GM12878 (cell line): ENCODE data around the gene THTPA. TPM values are rescaled to one million over a fixed set of nuclear protein-coding genes. Genes with fewer than 3 reads are reported as not detected.

Experiments used
- ATAC-seq: fragments of 200-7000 bp; cut with Tn5 transposase; 3 replicates; pipeline ENCODE4 v1.9.1; 2020; ENCODE audit warnings: mild to moderate bottlenecking, moderate library complexity
- BruUV-seq: library from RNA; stranded (reverse); fragments of 400-500 nt; replicated peaks from 2 replicates; lab custom pipeline; 2021; lab: Mats Ljungman, UMichigan
- CTCF ChIA-PET: fragments of 300-600 bp; sonication (Branson Sonifier 250); formaldehyde crosslinking; extraction: SDS; loops from one replicate; lab custom pipeline; 2021; ENCODE audit warnings: inconsistent platforms; lab: Yijun Ruan, JAX
- POLR2A ChIA-PET: fragments of 350-600 bp; formaldehyde crosslinking; extraction: SDS; loops from one replicate; lab custom pipeline; 2021; ENCODE audit warnings: inconsistent platforms; lab: Charles Lee
- RAD21 ChIA-PET: fragments of 300-600 bp; sonication (Branson Sonifier 250); formaldehyde crosslinking; loops from one replicate; lab custom pipeline; 2023; ENCODE audit warnings: antibody characterized with exemption; ENCODE audit not compliant: unreplicated experiment; lab: Charles Lee
- SMC1A ChIA-PET: fragments of 300-600 bp; sonication (Branson Sonifier 250); formaldehyde crosslinking; loops from one replicate; lab custom pipeline; 2023; ENCODE audit not compliant: unreplicated experiment, uncharacterized antibody; lab: Charles Lee
- DNase-seq: peaks from one replicate; pipeline ENCODE4 v3.0.0-alpha.2; 2011; ENCODE audit warnings: low read depth, low spot score
- FAIRE-seq: peaks from 3 replicates; lab custom pipeline; 2011; peaks lifted over from hg19 to GRCh38; lab: Jason Lieb, UNC
- H2AFZ ChIP-seq: 2 replicates; pipeline ENCODE4 v1.6.0; 2011; ENCODE audit warnings: low read depth, low read length, control low read depth; ENCODE audit not compliant: control insufficient read depth
- H3K27ac ChIP-seq: 2 replicates; pipeline ENCODE4 v1.5.1; 2011; ENCODE audit warnings: control low read depth; ENCODE audit not compliant: control insufficient read depth, insufficient read depth
- H3K27me3 ChIP-seq, 2 experiments: replicated peaks in 1 of 2; 2 replicates each; pipeline versions ENCODE4 v1.6.0 to v1.6.1; 2011; ENCODE audit warnings: low read length in 1 of 2; ENCODE audit not compliant: control insufficient read depth in 2 of 2, insufficient read depth in 2 of 2
- H3K36me3 ChIP-seq, 2 experiments: 2 replicates each; pipeline ENCODE4 v1.5.1; 2011; ENCODE audit warnings: low read length in 1 of 2; ENCODE audit not compliant: control insufficient read depth in 2 of 2, insufficient read depth in 2 of 2
- H3K4me1 ChIP-seq: 2 replicates; pipeline ENCODE4 v1.6.1; 2011; ENCODE audit warnings: mild to moderate bottlenecking, low read length, moderate library complexity, mixed read lengths; ENCODE audit not compliant: control insufficient read depth, insufficient read depth
- H3K4me2 ChIP-seq: 2 replicates; pipeline ENCODE4 v1.6.0; 2011; ENCODE audit warnings: control low read depth; ENCODE audit not compliant: control insufficient read depth, insufficient read depth
- H3K4me3 ChIP-seq: fragments of 200-600 bp; sonication (generic); 2 replicates; pipeline ENCODE4 v1.5.1; 2016
- H3K79me2 ChIP-seq: 2 replicates; pipeline ENCODE4 v1.6.0; 2011; ENCODE audit warnings: low read length; ENCODE audit not compliant: control insufficient read depth, insufficient read depth
- H3K9ac ChIP-seq: 2 replicates; pipeline ENCODE4 v1.8.0; 2011; ENCODE audit warnings: low read length, control low read depth, mixed read lengths; ENCODE audit not compliant: control insufficient read depth, insufficient read depth
- H3K9me3 ChIP-seq: replicated peaks from 3 replicates; pipeline ENCODE4 v1.5.1; 2011; ENCODE audit warnings: mild to moderate bottlenecking, low read length; ENCODE audit not compliant: control insufficient read depth, insufficient read depth
- H4K20me1 ChIP-seq: 2 replicates; pipeline ENCODE4 v1.6.0; 2011; ENCODE audit not compliant: control insufficient read depth, insufficient read depth
- IKZF1 ChIP-seq: fragments of 450-650 bp; conservative IDR thresholded peaks from 2 replicates; pipeline ENCODE4 v1.6.1; 2017; ENCODE audit warnings: antibody characterized with exemption, mild to moderate bottlenecking
- IKZF2 ChIP-seq, 2 experiments: fragments of 450-650 bp; IDR thresholded peaks; 2 replicates each; pipeline ENCODE4 v1.6.1; 2017; ENCODE audit warnings: mild to moderate bottlenecking in 2 of 2, moderate library complexity in 2 of 2
- MXI1 ChIP-seq: fragments of 150-350 bp; IDR thresholded peaks from 2 replicates; pipeline ENCODE4 v1.6.1; 2011; ENCODE audit warnings: low read depth, mild to moderate bottlenecking, inconsistent platforms, low read length, improper control_type of control experiment
- NBN ChIP-seq: fragments of 450-650 bp; IDR thresholded peaks from 2 replicates; pipeline ENCODE4 v1.6.1; 2016
- NR2F1 ChIP-seq: fragments of 450-650 bp; conservative IDR thresholded peaks from 2 replicates; pipeline ENCODE4 v1.6.1; 2017; ENCODE audit warnings: mild to moderate bottlenecking
- POLR2A ChIP-seq: IDR thresholded peaks from 2 replicates; pipeline ENCODE4 v1.6.1; 2011; ENCODE audit warnings: low read depth, mild to moderate bottlenecking, low read length
- RAD51 ChIP-seq: fragments of 450-650 bp; IDR thresholded peaks from 2 replicates; pipeline ENCODE4 v1.6.1; 2016; ENCODE audit warnings: moderate library complexity, mild to moderate bottlenecking, inconsistent platforms
- RFX5 ChIP-seq: IDR thresholded peaks from 2 replicates; pipeline ENCODE4 v1.6.1; 2011; ENCODE audit warnings: low read depth, low read length, improper control_type of control experiment
- SREBF1 ChIP-seq: IDR thresholded peaks from 2 replicates; pipeline ENCODE4 v1.6.1; 2012; ENCODE audit warnings: mild to moderate bottlenecking, low read length
- SUPT20H ChIP-seq: IDR thresholded peaks from 2 replicates; pipeline ENCODE4 v1.6.1; 2011; ENCODE audit warnings: low read depth, mild to moderate bottlenecking, low read length, moderate library complexity, borderline replicate concordance; ENCODE audit not compliant: control insufficient read depth
- ZNF622 ChIP-seq: fragments of 450-650 bp; IDR thresholded peaks from 2 replicates; pipeline ENCODE4 v1.6.1; 2017; ENCODE audit warnings: mild to moderate bottlenecking, inconsistent platforms
- WGBS: methylation state at CpG from one replicate; pipeline ENCODE4 v1.1.6; 2016; ENCODE audit warnings: low lambda C conversion rate; ENCODE audit not compliant: insufficient replicate concordance, insufficient coverage; ENCODE audit errors: missing lambda C conversion rate; 5-methylcytosine and 5-hydroxymethylcytosine counted together
- in situ Hi-C: fragments of 300-500 bp; cut with MboI; formaldehyde crosslinking; loops from 9 replicates; pipeline ENCODE4 v1.14.3; 2018; ENCODE audit warnings: mixed read lengths
- intact Hi-C: fragments of 100-400 bp; cut with micrococcal nuclease; formaldehyde crosslinking; loops from one replicate; pipeline ENCODE4 v1.14.2; 2022; ENCODE audit not compliant: unreplicated experiment
- polyA plus RNA-seq, 11 experiments: library from polyadenylated mRNA; depleted of rRNA in 4 of 11; unstranded in 6 of 11; stranded (reverse) in 5 of 11; fragments of >200 nt; fragmentation: Nextera tagmentation in 4 of 11; fragmentation: Illumina TruSeq in 1 of 11; extraction: Ambion mirVana in 4 of 11; extraction: Trizol in 1 of 11; gene quantifications; 1 replicate in 1 of 11; 2 replicates in 10 of 11; pipeline versions ENCODE4 v1.2.1 to v1.2.3, GENCODE V29; 2011 to 2016; ENCODE audit warnings: inconsistent platforms in 2 of 11, missing spikeins in 2 of 11, low read depth in 1 of 11
- total RNA-seq, 4 experiments: library from RNA; depleted of rRNA in 3 of 4; stranded (reverse); fragments of >200 nt in 3 of 4; fragmentation: Illumina TruSeq in 1 of 4; extraction: Trizol in 1 of 4; gene quantifications; 2 replicates each; pipeline versions ENCODE4 v1.2.1 to v1.2.3, GENCODE V29; 2013 to 2021
- TF ChIP-seq, protein P1 (sequence below): IDR thresholded peaks from 2 replicates; pipeline ENCODE4 v1.6.1; 2012; ENCODE audit warnings: mild to moderate bottlenecking, low read depth, low read length
- TF ChIP-seq, protein P2 (sequence below): fragments of 450-650 bp; IDR thresholded peaks from 2 replicates; pipeline ENCODE4 v1.6.1; 2017; ENCODE audit warnings: borderline replicate concordance
- TF ChIP-seq, protein P3 (sequence below): fragments of 450-650 bp; IDR thresholded peaks from 2 replicates; pipeline ENCODE4 v1.6.1; 2017; ENCODE audit warnings: mild to moderate bottlenecking
- TF ChIP-seq, protein P4 (sequence below): IDR thresholded peaks from 2 replicates; pipeline ENCODE4 v1.6.1; 2012; ENCODE audit warnings: low read depth, low read length, improper control_type of control experiment

The THTPA gene
- total and polyA plus RNA-seq, 10 of the 15 experiments (the other 5 are each of a cell fraction or from before 2014, with no cell fraction given): 3.1 to 24.9 (median 12.8) TPM

DNA sequence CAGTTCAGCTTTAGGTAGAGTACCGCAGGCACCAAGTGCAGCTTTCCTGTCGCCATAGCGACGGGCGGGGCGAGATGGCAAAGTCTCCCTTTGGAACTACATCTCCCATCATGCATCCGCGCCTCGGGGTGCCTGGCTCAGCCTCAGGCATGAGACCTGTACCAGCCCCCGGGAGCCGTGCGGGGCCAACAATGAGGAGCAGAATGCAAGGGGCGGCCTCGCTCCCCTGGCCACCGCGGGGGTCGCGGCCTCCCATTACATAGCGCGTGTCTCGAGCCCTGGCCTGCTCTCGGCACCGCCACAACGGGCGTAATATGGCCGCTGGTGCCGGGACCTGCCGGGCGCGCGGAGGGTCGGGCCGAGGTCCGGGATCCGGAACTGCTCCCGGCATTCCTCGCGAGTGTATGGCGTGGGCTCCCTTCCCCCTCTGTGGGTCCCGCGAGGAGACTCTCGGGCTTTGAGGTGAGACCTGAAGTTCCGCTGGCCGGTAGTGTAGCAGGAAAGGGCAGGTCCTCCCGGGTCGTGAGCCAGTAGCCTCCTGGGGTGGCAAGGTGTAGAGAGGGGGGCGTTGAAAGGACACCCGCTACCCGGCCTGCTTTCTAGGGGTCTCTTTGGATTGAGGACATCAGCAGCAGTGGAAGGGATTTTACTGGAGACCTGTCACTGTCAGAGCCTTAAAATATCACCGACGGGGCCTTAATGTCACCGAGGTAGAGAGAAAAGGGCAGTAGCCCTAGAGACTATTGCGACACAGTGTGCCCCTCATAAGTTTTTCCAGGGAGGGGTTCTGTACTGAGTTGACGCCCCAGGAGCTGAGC, at the start of gene THTPA (continued):
- TF ChIP-seq, protein P1, sequence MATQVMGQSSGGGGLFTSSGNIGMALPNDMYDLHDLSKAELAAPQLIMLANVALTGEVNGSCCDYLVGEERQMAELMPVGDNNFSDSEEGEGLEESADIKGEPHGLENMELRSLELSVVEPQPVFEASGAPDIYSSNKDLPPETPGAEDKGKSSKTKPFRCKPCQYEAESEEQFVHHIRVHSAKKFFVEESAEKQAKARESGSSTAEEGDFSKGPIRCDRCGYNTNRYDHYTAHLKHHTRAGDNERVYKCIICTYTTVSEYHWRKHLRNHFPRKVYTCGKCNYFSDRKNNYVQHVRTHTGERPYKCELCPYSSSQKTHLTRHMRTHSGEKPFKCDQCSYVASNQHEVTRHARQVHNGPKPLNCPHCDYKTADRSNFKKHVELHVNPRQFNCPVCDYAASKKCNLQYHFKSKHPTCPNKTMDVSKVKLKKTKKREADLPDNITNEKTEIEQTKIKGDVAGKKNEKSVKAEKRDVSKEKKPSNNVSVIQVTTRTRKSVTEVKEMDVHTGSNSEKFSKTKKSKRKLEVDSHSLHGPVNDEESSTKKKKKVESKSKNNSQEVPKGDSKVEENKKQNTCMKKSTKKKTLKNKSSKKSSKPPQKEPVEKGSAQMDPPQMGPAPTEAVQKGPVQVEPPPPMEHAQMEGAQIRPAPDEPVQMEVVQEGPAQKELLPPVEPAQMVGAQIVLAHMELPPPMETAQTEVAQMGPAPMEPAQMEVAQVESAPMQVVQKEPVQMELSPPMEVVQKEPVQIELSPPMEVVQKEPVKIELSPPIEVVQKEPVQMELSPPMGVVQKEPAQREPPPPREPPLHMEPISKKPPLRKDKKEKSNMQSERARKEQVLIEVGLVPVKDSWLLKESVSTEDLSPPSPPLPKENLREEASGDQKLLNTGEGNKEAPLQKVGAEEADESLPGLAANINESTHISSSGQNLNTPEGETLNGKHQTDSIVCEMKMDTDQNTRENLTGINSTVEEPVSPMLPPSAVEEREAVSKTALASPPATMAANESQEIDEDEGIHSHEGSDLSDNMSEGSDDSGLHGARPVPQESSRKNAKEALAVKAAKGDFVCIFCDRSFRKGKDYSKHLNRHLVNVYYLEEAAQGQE: no peak
- peak; percentile 79 for TF ChIP-seq NBN
- TF ChIP-seq, all 136 proteins: peak for 61

DNA sequence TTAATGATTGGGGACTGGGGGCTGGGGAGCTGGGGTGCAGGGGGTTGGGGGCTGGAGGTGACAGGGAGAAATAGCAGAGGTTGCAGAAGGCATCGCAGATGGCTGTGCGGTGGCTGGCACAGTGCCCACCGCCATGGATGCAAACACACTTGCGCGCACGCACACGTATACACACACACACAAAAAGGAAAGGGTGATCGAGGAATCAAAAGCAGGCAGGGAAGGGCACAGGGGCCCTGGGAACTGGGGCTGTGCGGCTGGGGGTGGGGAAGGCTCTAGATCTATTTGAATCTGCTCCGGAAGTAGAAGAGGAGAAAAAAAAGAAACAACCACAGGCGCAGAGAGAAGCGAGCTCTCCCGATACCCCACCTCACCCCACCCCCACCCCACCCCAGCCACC, 43.9 kb upstream of the THTPA start:
- H2AFZ ChIP-seq: no peak overlapping the region
- no peaks in the 10 kb centered on the region for H4K20me1 ChIP-seq
- no peaks in the 10 kb centered on the region for H3K27me3 ChIP-seq
- ATAC-seq (no peak), DNase-seq (no peak), FAIRE-seq (no peak)
- H3K9ac ChIP-seq: no peak overlapping the region
- SMC1A ChIA-PET: interaction anchor here (0.9 kb wide), 1 partner anchor 189 kb away, joined by 3 read pairs; no protein-coding TSS in a partner anchor
- RAD21 ChIA-PET: no interaction called here
- no peak overlapping the region for H3K4me3 ChIP-seq
- no peak overlapping the region for H3K4me2 ChIP-seq
- no peaks in the 10 kb centered on the region for H3K9me3 ChIP-seq
- in situ Hi-C loops (no loop called here), intact Hi-C loops (no loop called here)
- H3K4me1 ChIP-seq: no peaks in the 10 kb centered on the region
- no peaks in the 10 kb centered on the region for H3K79me2 ChIP-seq
- no peak overlapping the region for H3K27ac ChIP-seq
- CTCF ChIA-PET: interaction anchor here (0.9 to 1.3 kb wide), 2 partner anchors 24 to 34 kb away, joined by 3 read pairs; no protein-coding TSS in a partner anchor
- POLR2A ChIA-PET: no interaction called here
- no TSS peak for BruUV-seq
- no peaks in the 10 kb centered on the region for H3K36me3 ChIP-seq
- WGBS: 67% methylated on average over 12 of the region's 13 CpGs
- TF ChIP-seq, protein P2, sequence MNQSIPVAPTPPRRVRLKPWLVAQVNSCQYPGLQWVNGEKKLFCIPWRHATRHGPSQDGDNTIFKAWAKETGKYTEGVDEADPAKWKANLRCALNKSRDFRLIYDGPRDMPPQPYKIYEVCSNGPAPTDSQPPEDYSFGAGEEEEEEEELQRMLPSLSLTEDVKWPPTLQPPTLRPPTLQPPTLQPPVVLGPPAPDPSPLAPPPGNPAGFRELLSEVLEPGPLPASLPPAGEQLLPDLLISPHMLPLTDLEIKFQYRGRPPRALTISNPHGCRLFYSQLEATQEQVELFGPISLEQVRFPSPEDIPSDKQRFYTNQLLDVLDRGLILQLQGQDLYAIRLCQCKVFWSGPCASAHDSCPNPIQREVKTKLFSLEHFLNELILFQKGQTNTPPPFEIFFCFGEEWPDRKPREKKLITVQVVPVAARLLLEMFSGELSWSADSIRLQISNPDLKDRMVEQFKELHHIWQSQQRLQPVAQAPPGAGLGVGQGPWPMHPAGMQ: no peak
- TF ChIP-seq IKZF2 (IDR thresholded peaks at IDR 0.05): no peak
- TF ChIP-seq, protein P3, sequence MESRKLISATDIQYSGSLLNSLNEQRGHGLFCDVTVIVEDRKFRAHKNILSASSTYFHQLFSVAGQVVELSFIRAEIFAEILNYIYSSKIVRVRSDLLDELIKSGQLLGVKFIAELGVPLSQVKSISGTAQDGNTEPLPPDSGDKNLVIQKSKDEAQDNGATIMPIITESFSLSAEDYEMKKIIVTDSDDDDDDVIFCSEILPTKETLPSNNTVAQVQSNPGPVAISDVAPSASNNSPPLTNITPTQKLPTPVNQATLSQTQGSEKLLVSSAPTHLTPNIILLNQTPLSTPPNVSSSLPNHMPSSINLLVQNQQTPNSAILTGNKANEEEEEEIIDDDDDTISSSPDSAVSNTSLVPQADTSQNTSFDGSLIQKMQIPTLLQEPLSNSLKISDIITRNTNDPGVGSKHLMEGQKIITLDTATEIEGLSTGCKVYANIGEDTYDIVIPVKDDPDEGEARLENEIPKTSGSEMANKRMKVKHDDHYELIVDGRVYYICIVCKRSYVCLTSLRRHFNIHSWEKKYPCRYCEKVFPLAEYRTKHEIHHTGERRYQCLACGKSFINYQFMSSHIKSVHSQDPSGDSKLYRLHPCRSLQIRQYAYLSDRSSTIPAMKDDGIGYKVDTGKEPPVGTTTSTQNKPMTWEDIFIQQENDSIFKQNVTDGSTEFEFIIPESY: no peak
- no peak for TF ChIP-seq SREBF1
- no peak for TF ChIP-seq NR2F1
- TF ChIP-seq MXI1: no peak
- TF ChIP-seq POLR2A: no peak
- TF ChIP-seq, protein P4, sequence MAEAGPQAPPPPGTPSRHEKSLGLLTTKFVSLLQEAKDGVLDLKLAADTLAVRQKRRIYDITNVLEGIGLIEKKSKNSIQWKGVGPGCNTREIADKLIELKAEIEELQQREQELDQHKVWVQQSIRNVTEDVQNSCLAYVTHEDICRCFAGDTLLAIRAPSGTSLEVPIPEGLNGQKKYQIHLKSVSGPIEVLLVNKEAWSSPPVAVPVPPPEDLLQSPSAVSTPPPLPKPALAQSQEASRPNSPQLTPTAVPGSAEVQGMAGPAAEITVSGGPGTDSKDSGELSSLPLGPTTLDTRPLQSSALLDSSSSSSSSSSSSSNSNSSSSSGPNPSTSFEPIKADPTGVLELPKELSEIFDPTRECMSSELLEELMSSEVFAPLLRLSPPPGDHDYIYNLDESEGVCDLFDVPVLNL: no peak
- no peak for TF ChIP-seq ZNF622
- TF ChIP-seq RAD51: no peak
- no peak for TF ChIP-seq RFX5
- TF ChIP-seq SUPT20H: no peak
- no peak for TF ChIP-seq IKZF1
